Subcutaneous adipose tissue (tissue), 4 donors: ENCODE results near the gene IGFBP2. TPM values are rescaled to one million over a fixed set of nuclear protein-coding genes. Genes with fewer than 3 reads are reported as not detected.

Experiments
- CTCF ChIP-seq: fragments of 450-650 bp; IDR thresholded peaks from one replicate; pipeline ENCODE4 v1.5.1; 2016; ENCODE audit warnings: low read depth, mild to moderate bottlenecking, control low read depth, antibody characterized with exemption, moderate library complexity
- total RNA-seq, 4 donors: library from RNA; depleted of rRNA; stranded (reverse); fragments of >200 nt; gene quantifications; one replicate each; pipeline ENCODE4 v1.1.0, GENCODE V29; 2016

Gene IGFBP2
- total RNA-seq, 4 donors from 2014 or later, result 18.9 to 50.5 (median 22.9) TPM

GRCh38 chr2:216591480-216591879 is 41.7 kb upstream of the IGFBP2 start:
- no peak for TF ChIP-seq CTCF

- TF ChIP-seq CTCF, result no peak
These were observed 39.1 kb upstream of the IGFBP2 start for GRCh38 chr2:216594081-216594480.

- TF ChIP-seq CTCF, result no peak
These were observed 36.8 kb upstream of the IGFBP2 start for GRCh38 chr2:216596236-216596979.

DNA sequence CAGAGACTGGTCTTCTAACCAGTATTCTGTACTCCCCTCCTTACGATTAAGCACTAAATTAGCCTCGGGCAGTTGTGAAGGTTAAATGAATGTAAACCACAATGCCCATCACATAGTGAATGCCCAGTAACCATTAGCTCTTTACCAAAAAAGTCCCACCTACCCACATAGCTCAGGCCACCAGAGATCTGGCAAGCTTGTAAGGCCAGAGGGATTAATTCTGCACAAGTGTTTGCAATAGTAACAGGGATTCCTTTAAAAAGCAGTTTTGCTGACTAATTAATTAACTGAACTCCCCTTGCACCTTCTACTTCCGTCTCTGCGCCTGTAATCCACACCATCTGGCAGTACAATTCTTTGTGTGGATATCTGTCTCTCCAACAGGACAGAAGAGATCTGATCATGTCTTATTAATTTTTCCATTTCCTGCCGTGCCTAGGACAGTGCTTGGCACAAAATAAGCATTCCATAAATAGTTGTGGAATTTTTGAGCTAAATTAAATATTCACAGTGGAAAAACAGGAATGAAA is 36.2 kb upstream of the IGFBP2 start:
- TF ChIP-seq CTCF, result no peak

GRCh38 chr2:216601632-216602409 is 31.4 kb upstream of the IGFBP2 start:
- TF ChIP-seq CTCF, result no peak

DNA sequence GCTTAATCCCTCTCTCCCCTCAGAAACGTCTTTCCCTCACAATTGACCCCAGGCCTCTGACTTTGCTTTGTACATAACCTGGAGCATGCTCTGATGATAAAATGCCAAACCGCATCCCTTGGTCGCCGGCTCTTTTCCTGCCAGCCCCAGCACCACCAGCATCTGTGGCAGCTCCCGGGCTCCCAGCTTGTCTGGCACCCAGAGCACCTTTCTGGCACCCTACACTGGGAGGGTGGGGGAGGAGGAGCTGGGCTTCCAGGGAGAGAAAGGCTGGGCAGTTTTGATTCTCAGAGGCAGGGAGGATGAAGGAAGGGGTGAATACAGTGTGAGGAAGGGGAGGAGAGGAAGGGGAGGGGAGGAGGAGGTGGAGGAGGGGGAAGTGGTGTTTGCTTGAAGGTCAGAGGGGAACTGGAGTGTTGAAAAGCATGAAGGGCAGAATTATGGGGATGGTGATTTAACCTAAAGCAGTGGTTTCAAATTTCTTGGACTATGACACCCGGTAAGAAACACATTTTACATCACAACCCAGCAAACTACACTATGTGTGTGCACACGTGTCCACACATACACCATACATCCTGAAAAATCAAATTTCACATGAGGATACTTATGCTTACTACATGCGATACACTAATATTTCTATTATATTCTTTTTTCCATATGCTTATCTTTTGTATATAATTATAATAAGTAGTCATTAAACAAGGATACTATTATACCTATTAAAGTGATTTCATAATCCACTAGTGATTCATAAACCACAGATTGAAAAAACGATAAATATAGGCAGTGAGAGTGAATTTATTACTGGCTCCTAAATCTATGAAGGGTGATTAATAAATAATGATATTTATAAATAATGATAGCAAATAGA is 30.0 kb upstream of the IGFBP2 start:
- TF ChIP-seq CTCF, result no peak
